ENCODE data around the gene LRBA. TPM values are rescaled to one million over a fixed set of nuclear protein-coding genes. Genes with fewer than 3 reads are reported as not detected.
"Not testable (repeated sequence)": the region's sequence is repeated elsewhere in the genome, so short reads cannot be mapped to it uniquely, and the experiment has no call there.

The LRBA gene
- total RNA-seq, 1 donor from 2014 or later: 31.0 TPM

DNA sequence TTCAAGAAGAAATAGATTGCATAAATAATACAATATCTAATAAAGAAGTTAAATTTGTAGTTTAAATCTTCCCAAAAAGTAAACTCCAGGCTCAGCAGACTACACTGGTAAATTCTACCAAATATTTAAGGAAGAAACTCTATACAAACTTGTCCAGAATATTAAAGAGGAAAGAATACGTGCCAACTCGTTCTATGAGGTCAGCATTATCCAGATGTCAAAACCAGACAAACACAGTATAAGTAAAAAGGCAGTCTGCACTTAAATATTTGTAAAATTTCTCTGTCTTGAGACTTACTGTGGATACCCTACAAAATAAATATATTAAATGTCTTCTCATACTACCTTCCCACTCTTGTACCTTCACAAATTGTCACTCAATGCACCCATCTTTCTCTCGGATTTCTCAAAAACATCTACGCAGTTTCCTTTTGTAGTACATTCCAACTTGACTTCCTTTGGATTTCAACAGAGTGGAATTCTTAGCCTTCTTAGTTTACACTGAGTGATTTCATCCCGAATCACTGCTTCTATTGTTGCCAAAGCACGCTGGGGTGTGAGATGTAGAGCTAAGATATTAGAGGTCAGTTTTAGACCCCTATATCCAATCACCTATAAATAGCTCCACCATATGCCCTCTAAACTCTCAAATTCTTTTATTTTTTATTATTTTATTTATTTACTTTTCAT is 504.8 kb downstream of the LRBA start:
- peak; percentile 15 to 85 for DNase-seq (ENCODE audit: low read depth in 2 of 2)

DNA sequence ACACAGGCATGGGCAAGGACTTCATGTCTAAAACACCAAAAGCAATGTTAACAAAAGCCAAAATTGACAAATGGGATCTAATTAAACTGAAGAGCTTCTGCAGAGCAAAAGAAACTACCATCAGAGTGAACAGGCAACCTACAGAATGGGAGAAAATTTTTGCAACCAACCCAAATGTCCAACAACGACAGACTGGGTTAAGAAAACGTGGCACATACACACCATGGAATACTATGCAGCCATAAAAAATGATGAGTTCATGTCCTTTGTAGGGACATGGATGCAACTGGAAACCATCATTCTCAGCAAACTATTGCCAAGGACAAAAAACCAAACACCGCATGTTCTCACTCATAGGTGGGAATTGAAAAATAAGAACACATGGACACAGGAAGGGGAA is 507.4 kb downstream of the LRBA start:
- DNase-seq (ENCODE audit: low read depth in 2 of 2): not testable (repeated sequence)

DNA sequence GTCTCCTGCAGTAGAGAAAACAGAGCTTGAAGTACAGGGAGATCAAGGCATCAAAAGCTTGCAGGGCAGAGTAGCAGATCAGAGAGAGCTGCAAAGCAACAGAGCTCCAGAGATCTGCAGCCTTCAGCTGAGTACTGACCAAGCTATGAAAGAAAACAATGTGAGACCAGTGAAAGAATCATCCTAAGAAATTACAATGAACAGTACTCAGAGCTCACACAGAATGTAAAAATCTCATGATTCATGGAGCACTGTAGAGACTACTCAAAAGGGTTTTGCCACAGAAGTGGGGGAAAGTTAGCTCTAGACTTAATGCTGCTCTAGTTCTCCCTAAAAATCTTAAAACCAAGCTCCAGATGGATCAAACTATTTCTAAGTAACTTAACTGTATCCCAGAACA is 513.1 kb downstream of the LRBA start:
- DNase-seq (ENCODE audit: low read depth in 2 of 2): no peak

GRCh38 chr4:150501009-150501727 is 513.9 kb downstream of the LRBA start:
- DNase-seq (ENCODE audit: low read depth in 2 of 2): no peak

GRCh38 chr4:150497612-150498011 is 517.5 kb downstream of the LRBA start:
- DNase-seq (ENCODE audit: low read depth in 2 of 2): no peak

DNA sequence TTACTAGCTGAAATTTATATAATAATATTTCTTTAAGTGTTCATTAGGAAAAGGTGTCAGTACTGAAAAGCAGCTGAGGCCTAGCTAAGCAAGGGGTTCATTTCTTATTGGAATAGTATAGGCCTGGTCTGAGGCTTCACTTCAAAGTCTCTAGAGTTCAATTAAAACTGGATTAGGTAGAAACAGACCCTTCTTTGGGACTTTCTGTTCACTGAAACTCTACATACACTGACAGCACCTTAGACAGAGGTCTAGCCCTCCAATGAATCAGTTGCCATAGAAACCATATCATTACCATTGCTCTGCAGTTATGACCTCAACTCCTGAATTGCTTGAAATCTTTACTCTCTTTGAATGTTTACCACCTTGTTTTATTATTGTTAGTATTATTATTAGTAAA is 519.5 kb downstream of the LRBA start:
- no peak for DNase-seq (ENCODE audit: low read depth in 2 of 2)

- DNase-seq (ENCODE audit: low read depth in 2 of 2): peak in 1 of 2 donors; percentile 16
Observed at GRCh38 chr4:150493851-150494250, 521.2 kb downstream of the LRBA start.

- no peak for DNase-seq (ENCODE audit: low read depth in 2 of 2)
Observed at GRCh38 chr4:150491132-150492049, 523.7 kb downstream of the LRBA start.

DNA sequence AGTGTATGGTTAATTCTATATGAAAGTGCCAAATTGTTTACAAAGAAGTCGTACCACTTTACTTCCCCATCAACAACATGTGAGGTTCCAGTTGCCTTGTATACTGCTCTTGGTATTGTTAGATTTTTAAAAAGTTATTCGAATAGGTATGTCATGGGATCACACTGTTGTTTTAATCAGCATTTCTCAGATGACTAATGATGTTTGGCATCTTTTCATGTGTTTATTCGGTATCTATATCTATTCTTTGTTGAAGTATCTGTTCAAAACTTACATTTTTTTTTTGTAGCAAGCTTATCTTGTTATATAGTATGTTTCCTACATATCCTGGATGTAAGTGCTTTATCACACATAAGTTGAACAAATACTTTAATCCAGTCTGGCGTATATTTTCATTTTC is 532.5 kb downstream of the LRBA start:
- peak; percentile 2 to 30 for DNase-seq (ENCODE audit: low read depth in 2 of 2)

- DNase-seq (ENCODE audit: low read depth in 2 of 2): no peak
Observed at GRCh38 chr4:150479657-150480056, 535.4 kb downstream of the LRBA start.

GRCh38 chr4:150477869-150478268 is 537.2 kb downstream of the LRBA start:
- peak in 1 of 2 donors; percentile 71 for DNase-seq (ENCODE audit: low read depth in 2 of 2)

- no peak for DNase-seq (ENCODE audit: low read depth in 2 of 2)
Observed at GRCh38 chr4:150476776-150477175, 538.3 kb downstream of the LRBA start.

DNA sequence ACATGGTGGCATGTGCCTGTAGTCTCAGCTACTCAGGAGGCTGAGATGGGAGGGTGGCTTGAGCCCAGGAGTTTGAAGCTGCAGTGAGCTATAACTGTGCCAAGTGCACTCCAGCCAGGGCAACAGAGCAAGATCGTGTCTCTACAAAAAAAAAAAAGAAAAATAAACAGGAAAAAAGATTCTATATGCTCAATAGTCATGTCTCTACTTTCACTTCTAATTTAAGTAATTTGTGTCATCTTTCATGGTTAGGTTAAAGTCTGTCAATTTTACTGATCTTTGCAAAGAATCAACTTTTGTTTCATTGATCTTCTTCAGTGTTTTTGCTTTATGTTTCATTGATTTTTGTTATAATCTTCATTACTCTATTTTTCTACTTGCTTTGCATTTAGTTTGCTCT is 539.3 kb downstream of the LRBA start:
- DNase-seq (ENCODE audit: low read depth in 2 of 2): no peak

GRCh38 chr4:150464523-150464922 is 550.6 kb downstream of the LRBA start:
- no peak for DNase-seq (ENCODE audit: low read depth in 2 of 2)

- DNase-seq (ENCODE audit: low read depth in 2 of 2): no peak
Observed at GRCh38 chr4:150462743-150463142, 552.3 kb downstream of the LRBA start.

DNA sequence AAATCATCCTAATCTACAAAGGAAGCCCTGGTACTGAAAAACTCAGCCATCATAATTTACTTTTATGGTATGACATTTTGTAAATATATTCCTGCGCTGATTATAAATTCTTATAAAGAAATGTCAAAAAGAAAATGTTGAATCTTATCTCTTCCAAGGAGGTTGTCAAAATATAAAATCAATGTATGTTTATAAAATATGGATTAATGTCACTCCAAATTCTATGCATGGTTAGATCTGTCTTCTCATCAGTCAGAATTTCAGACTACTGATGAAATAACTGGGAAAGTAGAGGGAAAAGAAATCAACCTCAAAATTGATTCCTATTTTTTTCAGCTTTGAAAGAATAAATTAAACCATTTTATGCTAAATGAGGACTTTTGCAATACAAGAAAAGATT is 553.1 kb downstream of the LRBA start:
- no peak for DNase-seq (ENCODE audit: low read depth in 2 of 2)

GRCh38 chr4:150457802-150458201 is 557.3 kb downstream of the LRBA start:
- DNase-seq (ENCODE audit: low read depth in 2 of 2): no peak

DNA sequence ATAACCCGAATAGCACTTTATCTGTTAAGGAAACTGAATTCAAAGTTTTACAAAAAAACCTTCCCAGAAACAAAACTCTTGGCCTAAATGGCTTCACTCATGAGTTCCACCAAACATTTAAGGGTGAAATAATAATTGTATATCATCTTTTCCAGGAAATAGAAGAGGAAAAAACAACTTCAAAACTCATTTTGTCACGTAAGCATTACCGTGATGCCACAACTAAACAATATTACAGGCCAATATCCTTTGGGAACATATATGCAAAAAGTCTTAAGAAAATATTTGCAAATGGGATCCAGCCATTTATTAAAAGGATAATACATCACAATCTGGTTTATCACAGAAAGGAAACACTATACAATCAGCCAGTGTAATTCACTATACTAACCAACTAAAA is 563.2 kb downstream of the LRBA start:
- no peak for DNase-seq (ENCODE audit: low read depth in 2 of 2)

DNA sequence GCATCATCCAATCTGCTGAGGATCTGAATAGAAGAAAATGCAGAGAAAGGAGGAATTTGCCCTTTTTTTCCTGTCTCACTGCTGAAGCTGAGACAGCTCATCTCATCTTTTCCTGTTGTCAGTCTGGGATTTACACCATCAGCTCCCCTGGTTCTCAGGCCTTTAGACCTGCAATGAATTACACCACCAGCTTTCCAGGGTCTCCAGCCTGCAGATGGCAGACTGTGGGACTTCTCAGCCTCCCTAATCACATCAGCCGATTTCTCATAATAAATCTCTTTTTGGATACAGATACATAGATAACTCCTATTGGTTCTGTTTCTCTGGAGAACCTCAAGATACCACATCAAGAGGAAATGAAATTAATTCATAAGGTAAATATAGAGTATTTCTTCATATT is 567.7 kb downstream of the LRBA start:
- DNase-seq (ENCODE audit: low read depth in 2 of 2): no peak

- no peak for DNase-seq (ENCODE audit: low read depth in 2 of 2)
Observed at GRCh38 chr4:150439451-150439933, 575.6 kb downstream of the LRBA start.

- no peak for DNase-seq (ENCODE audit: low read depth in 2 of 2)
Observed at GRCh38 chr4:150436598-150437370, 578.3 kb downstream of the LRBA start.

Measured in lung microvascular endothelial cell (primary cell).